Measurements from ENCODE around the gene THRB.

The THRB gene

DNA sequence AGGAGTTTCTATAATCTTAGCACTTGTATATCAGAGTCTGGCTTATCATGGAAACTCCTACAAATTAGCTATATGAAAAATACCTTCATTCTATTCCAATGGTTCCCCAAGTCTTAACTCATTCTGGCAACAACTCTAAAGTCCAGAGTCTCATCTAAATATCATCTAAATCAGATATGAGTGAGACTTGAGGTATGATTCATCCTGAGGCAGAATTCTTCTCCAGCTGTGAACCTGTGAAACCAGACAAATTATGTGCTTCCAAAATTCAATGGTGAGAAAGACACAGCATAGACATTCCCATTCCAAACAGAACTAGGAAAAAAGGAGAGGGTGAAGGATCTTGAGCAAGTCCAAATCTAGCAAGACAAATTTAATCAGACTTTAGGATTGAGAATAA is 138.8 kb downstream of the THRB start:
- in situ Hi-C loops (cut with MboI; ENCODE audit: low sequenced_read_pairs), result no loop called here

DNA sequence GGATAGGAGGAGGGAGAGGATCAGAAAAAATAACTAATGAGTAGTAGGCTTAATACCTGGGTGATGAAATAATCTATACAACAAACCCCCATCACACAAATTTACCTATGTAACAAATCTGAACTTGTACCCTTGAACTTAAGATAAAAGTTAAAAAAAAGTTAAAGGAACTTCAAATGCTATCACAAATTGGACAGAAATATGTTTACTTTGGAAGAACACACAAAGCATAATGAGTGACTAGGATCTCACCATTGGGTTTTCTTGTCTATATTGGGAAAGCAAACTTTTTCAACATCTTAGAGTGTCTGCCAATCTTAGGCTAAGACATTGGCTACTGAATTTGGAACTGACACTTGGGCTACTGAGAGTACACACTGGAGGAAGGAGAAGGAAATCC is 140.4 kb downstream of the THRB start:
- in situ Hi-C loops (cut with MboI; ENCODE audit: low sequenced_read_pairs), result no loop called here

DNA sequence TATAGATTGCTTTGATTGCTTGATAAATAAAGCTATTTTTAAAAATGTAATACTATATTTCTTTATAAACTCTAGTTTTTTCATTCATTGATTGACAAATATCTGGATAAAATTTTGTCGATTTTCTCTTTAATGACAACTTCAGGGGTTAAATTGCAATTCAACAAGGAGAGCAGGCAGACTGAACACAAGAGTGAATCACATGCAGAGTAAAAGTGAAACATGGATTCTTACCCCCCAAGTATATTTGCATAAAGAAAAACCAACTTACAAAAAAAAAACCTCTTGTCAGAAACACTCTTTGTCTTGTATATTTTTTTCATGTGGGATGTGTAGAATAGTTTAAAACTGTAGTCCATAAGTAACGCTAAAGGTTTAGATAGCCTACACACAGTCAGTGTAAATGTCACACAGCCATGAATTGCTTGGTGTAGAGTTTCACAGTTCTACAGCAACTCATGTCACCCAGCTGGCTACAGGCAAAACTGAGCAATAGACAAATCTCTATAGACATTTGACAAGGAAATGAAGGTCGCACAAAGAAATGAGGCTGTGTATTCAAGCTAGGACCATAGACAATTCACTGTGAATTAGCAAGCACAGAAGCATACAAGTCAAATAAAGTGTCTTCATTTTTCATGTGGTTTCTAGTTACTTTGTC is 141.6 kb downstream of the THRB start:
- in situ Hi-C loops (cut with MboI; ENCODE audit: low sequenced_read_pairs), result no loop called here

DNA sequence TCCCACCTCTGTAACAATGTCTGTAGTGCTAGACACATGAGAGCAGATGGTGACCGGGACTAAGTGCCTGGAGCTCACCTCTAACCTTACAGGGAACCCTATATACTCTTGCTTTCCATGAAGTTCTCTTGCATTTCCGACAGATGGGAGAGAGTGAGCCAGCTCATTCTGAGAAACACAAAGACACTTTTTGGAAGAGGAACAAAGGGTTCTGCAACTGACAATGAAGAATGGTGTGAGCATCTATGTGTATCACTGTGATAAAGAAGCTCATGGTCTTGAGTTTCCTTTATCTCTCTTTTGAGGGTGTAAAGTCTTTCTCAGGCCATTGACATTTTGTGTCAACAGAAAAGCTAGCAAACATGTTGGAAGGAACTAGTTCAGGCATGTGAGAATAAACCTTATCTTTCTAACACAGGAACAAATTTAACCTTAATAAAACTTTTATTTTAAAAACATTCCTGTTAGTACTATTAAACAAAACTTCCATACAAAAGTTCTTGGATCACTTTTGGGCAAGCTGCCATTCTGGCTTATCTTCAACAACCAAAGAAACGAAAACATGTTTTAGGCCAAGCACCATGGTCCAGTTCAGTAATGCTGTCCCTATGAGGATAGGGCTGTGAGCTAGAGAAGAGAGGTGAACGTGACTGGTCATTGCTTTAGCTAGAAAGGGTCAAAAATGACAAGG is 142.7 kb downstream of the THRB start:
- in situ Hi-C loops (cut with MboI; ENCODE audit: low sequenced_read_pairs), result no loop called here

DNA sequence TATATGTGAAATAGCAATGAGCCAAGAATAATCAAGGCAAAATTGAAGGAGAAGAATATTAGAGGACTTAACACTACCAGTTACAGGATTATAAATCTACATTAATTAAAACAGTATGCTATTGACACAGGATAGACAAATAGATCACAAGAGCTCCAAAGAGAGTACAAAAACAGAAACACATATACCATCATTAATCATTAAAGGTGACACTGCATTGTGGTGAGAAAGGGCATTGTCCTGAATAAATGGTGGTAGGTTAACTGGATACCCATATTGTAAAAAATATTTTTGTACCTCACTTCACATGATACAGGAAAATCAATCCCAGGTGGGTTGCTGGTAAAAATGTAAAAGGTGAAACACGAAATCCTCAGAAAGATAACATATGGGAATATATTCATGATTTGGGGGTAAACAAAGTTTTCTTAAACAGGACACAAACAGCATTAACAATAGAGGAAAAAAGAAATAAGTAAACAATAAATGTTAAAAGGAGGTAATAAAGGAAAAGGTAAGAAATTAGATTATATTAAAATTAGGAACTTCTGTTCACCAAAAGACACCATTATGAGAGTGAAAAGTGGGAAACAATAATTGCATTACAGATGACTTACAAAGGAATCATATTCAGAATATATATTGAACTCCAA is 145.2 kb downstream of the THRB start:
- in situ Hi-C loops (cut with MboI; ENCODE audit: low sequenced_read_pairs), result no loop called here

DNA sequence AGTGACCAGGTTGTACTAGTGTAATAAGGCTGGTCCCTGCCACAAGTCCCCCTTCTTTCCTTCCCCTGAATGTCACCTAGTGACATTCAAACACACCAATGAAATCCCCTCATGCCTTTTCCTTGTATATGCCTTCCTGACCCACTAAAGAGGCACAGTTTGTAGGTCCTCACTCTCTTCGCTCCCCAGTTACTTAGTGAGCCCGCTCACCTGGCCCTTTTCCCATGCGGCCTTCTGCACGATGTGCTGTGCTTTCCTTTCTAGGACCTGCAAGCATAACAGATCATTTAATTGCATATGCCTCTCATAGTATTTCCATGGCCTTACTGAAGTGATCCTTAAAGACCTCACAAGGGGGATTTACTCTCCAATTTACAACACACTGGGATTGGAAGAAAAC is 146.3 kb downstream of the THRB start:
- in situ Hi-C loops (cut with MboI; ENCODE audit: low sequenced_read_pairs), result no loop called here

DNA sequence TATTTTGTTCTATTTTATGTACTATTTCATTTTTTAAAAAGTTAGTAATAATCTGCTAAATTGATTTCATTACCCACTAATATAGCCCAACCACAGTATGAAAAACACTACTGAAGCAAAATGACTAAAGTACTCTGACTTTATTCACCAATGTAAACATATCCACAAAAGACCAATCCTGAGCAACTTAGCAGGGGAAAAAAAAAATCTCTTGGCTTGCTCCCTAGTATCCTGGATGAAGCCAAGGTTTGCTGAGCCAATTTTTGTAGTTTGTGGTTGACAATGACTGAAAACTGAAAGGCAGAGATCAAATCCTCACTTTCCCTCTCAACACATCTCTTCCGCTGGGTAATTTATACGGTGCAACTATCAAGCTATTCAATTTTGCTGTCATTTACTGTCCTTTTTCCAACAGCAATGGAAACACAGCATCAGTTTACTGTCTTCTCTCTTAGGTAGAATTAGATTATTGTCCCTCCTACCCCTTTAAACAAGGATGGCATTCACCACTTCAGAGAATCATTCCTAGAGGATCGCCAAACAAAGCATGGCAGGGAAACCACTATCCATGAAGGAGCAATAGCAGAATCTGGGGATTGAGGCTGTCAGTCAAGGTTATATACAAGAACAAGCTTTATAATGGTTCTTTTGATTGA is 149.7 kb downstream of the THRB start:
- in situ Hi-C loops (cut with MboI; ENCODE audit: low sequenced_read_pairs), result no loop called here

DNA sequence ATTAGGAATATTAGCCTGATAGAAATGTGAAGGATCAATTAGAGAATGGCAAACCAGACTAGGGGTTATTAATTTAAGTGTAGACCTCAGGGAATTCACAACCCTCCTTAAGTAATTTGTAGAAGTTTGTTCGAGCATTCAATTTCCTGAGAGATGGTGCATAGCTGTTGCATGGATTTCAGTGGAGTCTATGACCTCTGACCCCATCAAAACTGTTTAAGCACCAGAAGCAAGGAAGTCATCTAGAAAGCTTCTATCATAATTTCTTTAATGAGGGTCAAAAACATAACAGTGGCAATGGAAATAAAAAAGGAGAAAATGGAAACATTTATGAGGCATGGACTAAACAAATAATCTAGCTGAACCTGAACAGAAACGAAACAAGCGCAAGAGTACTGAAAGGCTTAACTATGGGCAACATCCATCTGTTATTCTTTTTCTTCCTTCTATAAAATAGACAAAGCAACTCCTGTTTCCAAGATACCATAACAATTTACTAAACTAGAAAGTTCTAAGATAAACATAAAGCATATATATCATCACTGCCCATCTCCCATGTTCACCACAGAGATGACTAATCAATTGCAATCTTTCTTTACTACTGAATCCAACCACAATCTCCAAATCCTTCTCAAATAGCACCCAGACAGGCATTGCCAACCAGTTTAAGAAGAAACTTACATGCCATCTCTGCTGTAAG is 151.4 kb downstream of the THRB start:
- in situ Hi-C loops (cut with MboI; ENCODE audit: low sequenced_read_pairs), result no loop called here

DNA sequence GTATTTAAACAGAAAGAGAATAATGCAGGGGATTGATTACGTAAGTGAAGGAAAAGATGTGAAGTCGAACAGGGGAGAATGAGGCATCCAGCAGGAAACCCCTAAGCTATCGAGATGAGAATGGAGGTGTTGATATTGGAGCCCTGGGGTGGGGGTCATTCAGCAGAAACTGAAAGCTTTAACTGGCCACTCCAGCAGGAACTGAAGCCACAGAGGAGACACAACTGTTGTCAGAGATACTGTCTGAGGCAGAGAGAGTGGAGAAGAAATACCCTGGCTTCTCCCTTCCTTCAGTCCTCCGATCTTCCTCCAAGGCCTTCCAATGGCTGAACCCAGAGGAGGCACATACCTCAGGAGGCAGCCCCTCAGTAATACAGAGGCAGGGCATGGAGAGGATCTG is 152.4 kb downstream of the THRB start:
- in situ Hi-C loops (cut with MboI; ENCODE audit: low sequenced_read_pairs), result no loop called here

DNA sequence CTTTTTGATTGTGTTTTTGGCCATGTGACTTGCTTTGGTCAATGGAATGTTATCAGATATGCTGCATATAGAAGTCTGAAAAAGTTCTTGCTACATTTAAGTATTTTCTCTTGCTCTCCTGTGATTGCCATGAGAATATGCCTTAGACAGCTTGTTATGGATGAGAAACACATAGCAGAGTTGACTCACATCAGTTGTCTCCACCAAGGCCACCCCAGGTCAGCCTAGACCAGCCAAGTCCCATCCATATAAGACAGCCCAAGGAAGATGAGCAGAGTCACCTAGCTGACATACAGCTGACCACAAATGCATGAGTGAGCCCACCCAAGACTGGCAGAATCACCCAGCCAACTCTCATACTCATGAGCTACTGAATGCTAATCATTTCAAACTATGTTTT is 153.0 kb downstream of the THRB start:
- in situ Hi-C loops (cut with MboI; ENCODE audit: low sequenced_read_pairs), result no loop called here

DNA sequence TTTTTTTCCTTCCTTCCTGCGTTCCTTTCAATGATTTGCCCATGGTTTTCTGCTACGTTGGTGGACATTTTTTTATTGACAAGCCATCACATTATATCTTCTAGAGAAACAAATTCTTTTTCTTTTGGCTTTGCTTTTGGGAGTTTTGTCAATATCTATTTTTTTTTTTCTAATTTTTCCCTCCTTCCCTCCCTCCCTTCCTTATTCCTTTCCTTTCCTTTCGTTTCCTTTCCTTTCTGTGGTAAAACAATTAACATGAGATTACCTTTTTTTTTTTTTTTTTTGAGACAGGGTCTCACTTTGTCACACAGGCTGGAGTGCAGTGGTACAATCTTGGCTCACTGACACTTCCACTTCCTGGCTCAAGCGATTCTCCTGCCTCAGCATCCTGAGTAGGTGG is 153.7 kb downstream of the THRB start:
- in situ Hi-C loops (cut with MboI; ENCODE audit: low sequenced_read_pairs), result no loop called here

DNA sequence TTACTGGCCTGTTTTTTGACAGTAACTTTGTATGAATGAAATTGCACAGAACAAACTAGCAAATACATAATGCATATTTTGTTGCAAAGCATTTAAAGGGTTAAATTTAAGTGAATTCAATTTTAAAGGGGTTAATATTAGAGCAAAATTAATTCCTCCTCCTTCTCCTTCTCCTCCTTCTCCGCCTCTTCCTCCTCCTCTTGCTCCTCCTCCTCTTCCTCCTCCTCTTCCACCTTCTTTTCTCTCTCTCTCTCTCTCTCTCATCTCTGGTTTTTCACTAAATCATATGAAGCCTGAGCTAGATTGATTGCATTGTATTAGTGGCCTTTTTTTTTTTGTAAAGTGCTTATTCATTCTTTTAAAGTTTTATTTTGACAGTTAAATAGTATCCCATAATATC is 154.5 kb downstream of the THRB start:
- in situ Hi-C loops (cut with MboI; ENCODE audit: low sequenced_read_pairs), result no loop called here

DNA sequence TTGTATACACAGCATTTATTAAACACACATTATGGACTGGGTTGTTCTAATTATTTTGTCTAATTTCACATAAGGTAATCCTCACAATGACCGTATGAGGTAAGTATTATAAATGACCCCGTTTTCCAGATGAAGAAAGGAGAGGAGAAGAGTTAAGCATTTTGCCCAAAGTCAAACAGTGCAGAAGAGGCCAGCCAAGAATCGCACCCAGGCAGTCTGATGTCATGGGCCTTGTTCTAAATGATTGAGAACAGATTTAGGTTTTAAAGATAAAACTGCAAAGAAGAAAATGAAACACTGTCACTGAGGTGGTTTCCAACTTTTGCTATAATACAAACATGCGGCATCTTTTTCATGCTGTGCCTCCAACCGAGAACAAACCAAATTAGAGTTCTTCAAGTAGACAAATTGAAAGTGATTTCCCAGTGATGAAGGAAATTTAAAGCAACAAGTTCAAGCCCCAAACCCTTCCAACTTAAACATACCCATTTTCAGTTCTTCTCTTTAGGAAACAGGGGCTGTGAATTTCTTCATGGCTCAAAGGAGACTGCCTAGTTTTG is 155.3 kb downstream of the THRB start:
- in situ Hi-C loops (cut with MboI; ENCODE audit: low sequenced_read_pairs), result no loop called here

DNA sequence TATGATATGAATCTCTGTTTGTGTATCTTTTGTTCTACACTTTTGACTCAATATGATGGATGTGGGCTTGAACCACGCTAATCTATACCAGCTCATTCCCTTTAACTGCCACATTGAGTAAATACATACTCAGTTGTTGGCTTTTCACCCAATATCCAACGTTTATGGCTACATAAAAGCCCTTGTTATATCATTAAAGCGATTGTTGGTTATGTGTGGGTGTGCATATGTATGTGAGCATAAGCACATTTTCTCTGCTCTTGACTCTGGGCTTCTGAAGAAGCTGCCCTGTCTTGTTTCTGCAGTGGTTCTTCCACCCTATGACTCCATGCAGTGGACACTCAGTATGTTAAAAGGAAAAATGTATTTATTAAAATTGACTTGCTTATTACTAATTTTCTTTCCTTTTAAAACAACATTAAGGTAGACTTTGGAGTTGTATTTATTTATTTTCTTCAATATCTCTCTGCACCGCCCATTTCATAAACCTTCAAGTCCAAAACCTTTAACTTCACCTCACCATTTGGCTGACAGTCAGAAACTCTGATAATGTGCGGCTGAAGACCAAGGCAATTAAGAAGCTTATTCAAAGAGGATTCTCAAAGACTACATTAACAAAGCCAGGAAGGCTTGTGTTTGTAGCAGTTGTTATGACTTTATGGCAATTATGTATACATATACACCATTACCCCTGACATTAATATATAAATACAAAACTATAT is 156.1 kb downstream of the THRB start:
- in situ Hi-C loops (cut with MboI; ENCODE audit: low sequenced_read_pairs), result no loop called here

DNA sequence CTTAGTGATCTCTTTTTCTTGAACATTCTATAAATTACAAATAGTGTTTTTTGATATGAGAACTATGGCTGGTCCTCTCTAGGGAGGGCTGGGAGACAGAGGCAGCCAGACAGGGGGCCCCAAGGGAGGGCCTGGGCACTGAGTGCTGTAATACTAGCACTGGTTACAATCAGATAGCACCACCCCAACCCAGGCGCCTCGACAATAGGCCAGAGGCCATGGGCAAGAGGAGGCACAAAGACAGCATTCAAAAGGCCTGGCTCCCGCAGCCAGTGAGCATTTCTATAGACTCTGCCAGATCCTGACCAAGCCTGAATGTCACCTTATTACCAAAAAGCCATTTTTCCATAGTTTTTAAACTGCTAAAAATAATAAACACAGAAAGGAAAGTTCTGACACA is 158.5 kb downstream of the THRB start:
- in situ Hi-C loops (cut with MboI; ENCODE audit: low sequenced_read_pairs), result no loop called here

DNA sequence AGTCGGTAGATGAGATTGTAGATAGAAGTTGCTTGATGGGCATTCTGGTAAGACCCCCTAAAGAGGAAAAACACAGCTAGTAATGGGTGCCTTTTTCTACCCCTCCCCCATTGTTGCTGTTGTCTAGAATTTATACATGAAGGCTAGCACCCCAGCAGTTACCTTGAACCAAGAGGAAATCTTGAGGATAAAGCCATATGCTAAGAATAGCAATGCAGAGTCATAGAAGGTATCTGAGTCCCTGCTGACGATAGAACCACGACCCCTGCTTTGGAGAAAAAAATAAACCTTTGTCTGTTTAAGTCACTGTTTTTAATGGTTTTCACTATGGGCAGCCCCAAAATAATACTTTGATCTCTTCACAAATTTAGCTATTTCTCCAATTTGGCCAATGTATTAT is 162.6 kb downstream of the THRB start:
- in situ Hi-C loops (cut with MboI; ENCODE audit: low sequenced_read_pairs), result no loop called here

DNA sequence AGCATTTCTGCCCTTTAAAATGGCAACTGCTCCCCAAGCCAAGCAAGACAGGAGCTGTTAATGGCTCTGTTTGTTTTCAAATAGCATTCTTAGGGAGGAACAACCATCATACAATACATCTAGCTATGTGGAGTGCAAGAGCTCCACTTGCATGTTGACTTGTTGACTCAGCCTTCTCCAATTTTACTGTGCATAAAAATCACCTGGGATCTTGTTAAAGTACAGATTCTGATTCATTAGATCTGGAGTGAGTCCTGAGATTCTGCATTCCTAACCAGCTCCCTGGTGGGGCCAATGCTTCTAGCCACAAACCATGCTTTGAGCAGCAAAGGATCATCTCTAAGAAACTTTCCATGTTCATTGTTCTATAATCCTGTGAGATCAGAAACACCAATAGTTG is 171.4 kb downstream of the THRB start:
- in situ Hi-C loops (cut with MboI; ENCODE audit: low sequenced_read_pairs), result no loop called here

DNA sequence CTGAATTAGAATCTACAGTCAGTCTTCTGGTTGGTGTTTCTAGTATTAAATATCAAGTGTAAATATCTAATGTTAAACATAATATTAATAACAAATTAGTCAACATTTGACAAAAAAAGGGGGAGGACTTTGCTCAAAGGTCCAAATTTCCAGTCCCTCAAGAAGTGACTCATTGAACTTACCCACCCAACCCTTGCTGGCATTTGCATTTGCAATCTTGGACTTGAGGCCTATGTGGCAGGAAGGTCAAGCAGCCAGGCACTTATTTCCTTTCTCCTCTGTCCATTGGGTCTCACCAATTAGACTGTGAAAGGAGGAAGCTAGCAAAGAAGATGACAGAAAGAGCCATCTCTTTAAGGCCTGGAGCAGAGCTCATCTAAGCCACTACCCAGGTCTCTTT is 174.0 kb downstream of the THRB start:
- in situ Hi-C loops (cut with MboI; ENCODE audit: low sequenced_read_pairs), result no loop called here

DNA sequence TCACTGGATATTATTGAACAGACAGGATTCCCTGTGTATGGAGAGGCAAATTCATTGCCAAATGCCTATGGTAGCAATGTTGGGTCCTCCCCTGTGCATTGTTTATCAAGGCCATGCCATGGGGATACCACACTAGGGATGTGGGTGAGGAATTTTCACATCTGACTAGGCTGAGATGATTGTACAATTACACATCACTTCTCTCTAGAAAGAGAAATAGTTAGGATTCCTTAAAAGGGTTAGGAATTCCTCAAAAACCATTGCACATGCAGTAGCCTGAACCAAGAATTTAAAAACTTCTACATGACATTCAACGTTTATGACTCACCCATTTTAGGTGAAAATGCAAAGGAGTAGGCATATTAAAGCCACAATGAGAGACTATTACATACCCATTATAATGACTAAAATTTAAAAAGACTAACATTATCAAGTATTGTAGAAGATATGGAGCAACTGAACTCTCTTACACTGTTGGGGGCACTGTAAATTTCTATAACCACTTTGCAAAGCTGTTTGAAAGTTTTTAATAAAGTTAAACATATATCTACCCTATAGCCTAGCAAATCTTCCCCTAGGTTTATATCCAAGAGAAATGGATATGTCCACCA is 175.9 kb downstream of the THRB start:
- in situ Hi-C loops (cut with MboI; ENCODE audit: low sequenced_read_pairs), result no loop called here

DNA sequence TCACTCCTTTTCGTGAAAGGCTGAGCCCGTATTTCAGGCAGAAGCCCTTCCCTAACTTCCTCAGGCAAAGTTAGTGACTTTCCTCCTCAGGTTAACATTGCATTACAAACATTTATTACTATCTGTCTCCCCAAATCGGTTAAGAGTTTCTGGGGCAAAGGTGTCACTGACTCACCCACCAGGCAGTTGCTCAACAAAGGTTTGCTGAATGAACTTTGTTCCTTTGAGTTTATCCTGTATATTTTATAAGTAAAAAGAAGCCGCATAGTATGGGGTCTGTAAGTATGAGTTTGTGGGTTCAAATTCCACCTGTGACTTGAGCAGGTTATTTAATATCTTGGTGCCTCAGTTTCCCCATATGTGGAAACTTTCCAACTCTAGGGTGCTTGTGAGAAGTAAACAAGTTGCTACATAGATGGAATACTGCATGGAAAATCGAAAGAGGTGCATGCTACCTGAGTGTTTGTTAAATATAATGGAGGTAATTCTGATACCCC is 177.7 kb downstream of the THRB start:
- in situ Hi-C loops (cut with MboI; ENCODE audit: low sequenced_read_pairs), result no loop called here
